CD14-positive monocyte (primary cell): ENCODE measurements around the gene FHOD3. TPM values are rescaled to one million over a fixed set of nuclear protein-coding genes. Genes with fewer than 3 reads are reported as not detected.

Experiments
- DNase-seq, 3 donors: peaks; one replicate each; pipeline ENCODE4 v3.0.0-alpha.2; 2011 to 2022
- H2AFZ ChIP-seq: 2 replicates; pipeline ENCODE4 v1.6.0; 2012; ENCODE audit warnings: mild to moderate bottlenecking, low read depth, low read length, inconsistent platforms; ENCODE audit not compliant: insufficient read depth, poor library complexity, severe bottlenecking
- H3K27ac ChIP-seq, 2 donors: 1 replicate in 1 of 2; 2 replicates in 1 of 2; pipeline ENCODE4 v1.5.1; 2012 to 2013; ENCODE audit warnings: low read length in 2 of 2, control low read depth in 1 of 2, inconsistent platforms in 1 of 2, low read depth in 1 of 2, mild to moderate bottlenecking in 1 of 2
- H3K27me3 ChIP-seq, 2 donors: one replicate each; pipeline versions ENCODE4 v1.6.0 to v1.6.1; 2011 to 2013; ENCODE audit warnings: low read length in 2 of 2; ENCODE audit not compliant: control insufficient read depth in 2 of 2, insufficient read depth in 2 of 2
- H3K36me3 ChIP-seq, 2 donors: replicated peaks in 1 of 2; 1 replicate in 1 of 2; 2 replicates in 1 of 2; pipeline versions ENCODE4 v1.5.1 to v1.6.1; 2012 to 2013; ENCODE audit warnings: low read length in 2 of 2, control low read depth in 1 of 2, inconsistent platforms in 1 of 2, mild to moderate bottlenecking in 1 of 2; ENCODE audit not compliant: insufficient read depth in 2 of 2, control insufficient read depth in 1 of 2
- H3K4me1 ChIP-seq, 2 donors: 1 replicate in 1 of 2; 2 replicates in 1 of 2; pipeline versions ENCODE4 v1.5.1 to v1.6.1; 2012 to 2013; ENCODE audit warnings: low read length in 2 of 2, control low read depth in 1 of 2, inconsistent platforms in 1 of 2, mild to moderate bottlenecking in 1 of 2, moderate library complexity in 1 of 2; ENCODE audit not compliant: insufficient read depth in 2 of 2, control insufficient read depth in 1 of 2
- H3K4me2 ChIP-seq: replicated peaks from 2 replicates; pipeline ENCODE3; 2012; ENCODE audit warnings: low read length, moderate library complexity, mild to moderate bottlenecking; ENCODE audit not compliant: poor library complexity, severe bottlenecking; ENCODE audit errors: extremely low read depth
- H3K4me3 ChIP-seq, 3 experiments: fragments of 200-600 bp in 1 of 3; sonication (generic) in 1 of 3; replicated peaks in 1 of 3; 1 replicate in 2 of 3; 2 replicates in 1 of 3; pipeline ENCODE4 v1.5.1; 2011 to 2013; ENCODE audit warnings: low read length in 3 of 3, mild to moderate bottlenecking in 3 of 3, control low read depth in 2 of 3, low read depth in 2 of 3, inconsistent platforms in 1 of 3, moderate library complexity in 1 of 3
- H3K79me2 ChIP-seq: 2 replicates; pipeline ENCODE4 v1.6.0; 2012; ENCODE audit warnings: mild to moderate bottlenecking, control low read depth, inconsistent platforms, low read length, moderate library complexity; ENCODE audit not compliant: insufficient read depth
- H3K9ac ChIP-seq: 2 replicates; pipeline ENCODE4 v1.6.0; 2017; ENCODE audit warnings: low read length, mild to moderate bottlenecking; ENCODE audit not compliant: insufficient read depth, poor library complexity, severe bottlenecking
- H3K9me3 ChIP-seq, 2 donors: replicated peaks in 1 of 2; 1 replicate in 1 of 2; 2 replicates in 1 of 2; pipeline versions ENCODE4 v1.5.1 to v1.6.1; 2012 to 2013; ENCODE audit warnings: low read length in 2 of 2, control low read depth in 1 of 2; ENCODE audit not compliant: control insufficient read depth in 1 of 2, insufficient read depth in 1 of 2
- H4K20me1 ChIP-seq: 2 replicates; pipeline ENCODE4 v1.6.0; 2012; ENCODE audit warnings: mild to moderate bottlenecking, low read length, control low read depth, moderate library complexity; ENCODE audit not compliant: insufficient read depth
- H3K27ac Mint-ChIP-seq, 7 donors: one replicate each; pipeline ENCODE4 v1.8.0; 2020; ENCODE audit warnings: mild to moderate bottlenecking in 7 of 7, mixed read lengths in 7 of 7, moderate library complexity in 6 of 7, inconsistent platforms in 2 of 7
- H3K27me3 Mint-ChIP-seq, 3 donors: one replicate each; pipeline ENCODE4 v1.8.0; 2021 to 2022; ENCODE audit warnings: low read depth in 3 of 3, mild to moderate bottlenecking in 3 of 3, mixed read lengths in 3 of 3, moderate library complexity in 3 of 3, inconsistent platforms in 1 of 3
- H3K36me3 Mint-ChIP-seq, 2 donors: one replicate each; pipeline ENCODE4 v1.8.0; 2020; ENCODE audit warnings: mixed read lengths in 2 of 2, inconsistent platforms in 1 of 2, mild to moderate bottlenecking in 1 of 2
- H3K4me1 Mint-ChIP-seq: one replicate; pipeline ENCODE4 v1.8.0; 2020; ENCODE audit warnings: mild to moderate bottlenecking, mixed read lengths
- H3K4me3 Mint-ChIP-seq, 2 donors: one replicate each; pipeline ENCODE4 v1.8.0; 2020; ENCODE audit warnings: mild to moderate bottlenecking in 2 of 2, mixed read lengths in 2 of 2, moderate library complexity in 1 of 2
- H3K9me3 Mint-ChIP-seq, 7 donors: one replicate each; pipeline ENCODE4 v1.8.0; 2020 to 2022; ENCODE audit warnings: mixed read lengths in 7 of 7, mild to moderate bottlenecking in 6 of 7, moderate library complexity in 6 of 7, inconsistent platforms in 2 of 7
- CTCF ChIP-seq: fragments of 200-600 bp; IDR thresholded peaks from one replicate; pipeline ENCODE4 v1.8.0; 2022; ENCODE audit warnings: antibody characterized with exemption, mild to moderate bottlenecking
- WGBS: methylation state at CpG from one replicate; pipeline ENCODE4 v1.1.5; 2013; ENCODE audit warnings: missing lambda C conversion rate; ENCODE audit not compliant: insufficient coverage; 5-methylcytosine and 5-hydroxymethylcytosine counted together
- intact Hi-C, 2 donors: fragments of 100-400 bp; cut with micrococcal nuclease; formaldehyde crosslinking; loops; one replicate each; pipeline versions ENCODE4 v1.15.0 to v1.15.1; 2023
- polyA plus RNA-seq, 3 donors: library from polyadenylated mRNA; depleted of rRNA in 1 of 3; unstranded in 2 of 3; stranded (reverse) in 1 of 3; fragments of 300-500 nt in 2 of 3; fragments of >200 nt in 1 of 3; fragmentation: Illumina TruSeq in 2 of 3; gene quantifications; 1 replicate in 2 of 3; 2 replicates in 1 of 3; pipeline ENCODE4 v1.2.3, GENCODE V29; 2012 to 2021

The FHOD3 gene
- polyA plus RNA-seq, 3 donors = not detected

DNA sequence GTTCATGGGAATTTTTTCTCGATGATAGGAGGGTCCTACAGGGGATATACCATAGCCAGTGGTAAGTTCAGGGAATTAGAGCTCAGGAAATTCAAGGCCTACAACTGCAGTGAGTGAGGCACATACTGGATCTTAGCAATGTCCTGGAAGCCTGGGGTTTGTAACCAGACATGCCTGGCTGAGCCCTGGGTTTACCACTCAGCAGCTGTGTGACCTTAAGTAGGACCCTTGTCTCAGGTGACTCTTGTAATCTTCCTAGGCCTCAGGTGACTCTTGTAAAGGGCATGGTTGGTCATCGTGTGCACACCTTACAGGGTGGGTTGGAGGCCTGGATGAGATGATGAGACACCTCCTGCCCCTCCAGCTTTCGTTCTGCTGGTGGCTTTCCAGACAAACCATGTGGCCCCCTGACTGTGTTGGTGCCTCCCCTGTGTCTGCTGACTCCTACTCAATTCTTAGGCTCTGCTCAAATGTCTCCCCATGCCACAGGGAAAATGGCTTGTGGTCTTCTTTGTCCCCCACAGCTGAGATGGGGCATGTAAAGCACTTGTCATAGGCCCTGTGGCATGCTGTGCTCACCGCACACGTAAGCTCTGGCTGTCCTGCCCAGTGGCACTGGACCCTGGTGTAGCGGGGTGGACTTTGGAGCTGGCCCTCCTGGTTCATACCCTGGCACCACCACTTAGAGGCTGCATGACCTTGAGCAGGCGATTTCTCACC is 94.1 kb downstream of the FHOD3 start:
- H3K27ac ChIP-seq = no peak overlapping the region
- H3K4me1 Mint-ChIP-seq = no peaks in the 10 kb centered on the region
- intact Hi-C loops = no loop called here
- H3K9ac ChIP-seq = no peak overlapping the region
- no peak overlapping the region for H3K4me3 Mint-ChIP-seq
- H4K20me1 ChIP-seq = no peaks in the 10 kb centered on the region
- no peaks in the 10 kb centered on the region for H3K9me3 ChIP-seq
- H3K4me1 ChIP-seq = no peaks in the 10 kb centered on the region
- no peaks in the 10 kb centered on the region for H3K36me3 ChIP-seq
- no peak for TF ChIP-seq CTCF
- H3K79me2 ChIP-seq = no peaks in the 10 kb centered on the region
- H3K27ac Mint-ChIP-seq = no peak overlapping the region
- H3K36me3 Mint-ChIP-seq = no peaks in the 10 kb centered on the region
- peaks cover 4 to 15% (median 14%) of the 10 kb centered on the region in 7 donors for H3K9me3 Mint-ChIP-seq
- no peak overlapping the region for H3K4me2 ChIP-seq
- H3K4me3 ChIP-seq = no peak overlapping the region
- H3K27me3 ChIP-seq = no peaks in the 10 kb centered on the region
- WGBS = 93% methylated on average over 4 of the region's 7 CpGs
- no peak overlapping the region for H2AFZ ChIP-seq
- DNase-seq = no peak
- H3K27me3 Mint-ChIP-seq = peaks cover 3 to 6% (median 6%) of the 10 kb centered on the region in 3 donors

DNA sequence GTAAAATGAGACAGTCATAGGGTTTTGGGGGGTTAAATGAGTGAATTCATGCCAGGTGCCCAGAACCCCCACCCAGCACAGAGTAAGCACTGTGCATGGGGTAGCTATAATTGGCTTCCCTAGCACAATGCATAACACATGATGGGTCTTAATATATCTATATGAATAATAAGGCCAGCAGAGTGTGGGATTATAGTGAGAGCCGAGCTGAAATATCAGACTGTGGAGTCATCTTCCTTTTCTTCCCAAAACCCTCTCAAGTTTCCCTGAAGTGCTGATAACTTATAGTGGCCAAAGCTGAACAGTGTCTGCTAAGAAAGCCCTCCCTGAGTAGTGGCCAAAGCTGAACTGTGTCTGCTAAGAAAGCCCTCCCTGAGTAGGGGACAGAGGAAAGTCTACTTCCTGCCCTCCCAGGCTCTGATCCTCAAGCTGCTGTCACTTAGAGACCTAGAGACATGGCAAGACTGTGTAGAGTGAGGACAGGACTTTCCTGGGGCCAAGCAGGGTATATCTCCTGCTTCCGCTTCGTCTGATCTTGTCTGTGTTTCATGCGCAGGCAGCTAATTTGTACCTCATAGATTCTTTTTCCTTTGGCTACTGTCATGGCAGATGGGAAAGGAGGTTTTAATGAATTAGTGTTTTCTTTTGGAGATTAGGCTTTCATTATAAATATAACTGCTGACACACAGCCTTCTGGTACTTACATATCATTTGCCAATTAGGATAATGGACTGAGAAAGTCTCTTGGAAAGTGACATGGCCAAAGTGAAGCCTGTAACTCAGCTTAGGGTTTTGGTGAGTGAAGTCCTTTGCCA is 94.9 kb downstream of the FHOD3 start:
- intact Hi-C loops = no loop called here
- Mint-ChIP-seq H3K27me3 (peaks cover 5 to 6% (median 5%) of the 10 kb centered on the region in 3 donors), H3K36me3 (no peaks in the 10 kb centered on the region), H3K27ac (no peak overlapping the region), H3K9me3 (peaks cover 4 to 20% (median 14%) of the 10 kb centered on the region in 7 donors), H3K4me1 (no peaks in the 10 kb centered on the region), H3K4me3 (no peak overlapping the region)
- DNase-seq = no peak
- H3K4me2 ChIP-seq = no peak overlapping the region
- no peaks in the 10 kb centered on the region for H4K20me1 ChIP-seq
- 88% methylated on average over 2 of the region's 4 CpGs for WGBS
- no peaks in the 10 kb centered on the region for H3K79me2 ChIP-seq
- no peaks in the 10 kb centered on the region for H3K4me1 ChIP-seq
- H3K4me3 ChIP-seq = no peak overlapping the region
- no peaks in the 10 kb centered on the region for H3K27me3 ChIP-seq
- no peak for TF ChIP-seq CTCF
- no peak overlapping the region for H3K9ac ChIP-seq
- H3K36me3 ChIP-seq = no peaks in the 10 kb centered on the region
- H3K27ac ChIP-seq = no peak overlapping the region
- no peaks in the 10 kb centered on the region for H3K9me3 ChIP-seq
- no peak overlapping the region for H2AFZ ChIP-seq
